ENCODE results near the gene LYRM1.
A peak's percentile ranks its signal among the peaks of the same experiment; 100 is the strongest.

The LYRM1 gene

DNA sequence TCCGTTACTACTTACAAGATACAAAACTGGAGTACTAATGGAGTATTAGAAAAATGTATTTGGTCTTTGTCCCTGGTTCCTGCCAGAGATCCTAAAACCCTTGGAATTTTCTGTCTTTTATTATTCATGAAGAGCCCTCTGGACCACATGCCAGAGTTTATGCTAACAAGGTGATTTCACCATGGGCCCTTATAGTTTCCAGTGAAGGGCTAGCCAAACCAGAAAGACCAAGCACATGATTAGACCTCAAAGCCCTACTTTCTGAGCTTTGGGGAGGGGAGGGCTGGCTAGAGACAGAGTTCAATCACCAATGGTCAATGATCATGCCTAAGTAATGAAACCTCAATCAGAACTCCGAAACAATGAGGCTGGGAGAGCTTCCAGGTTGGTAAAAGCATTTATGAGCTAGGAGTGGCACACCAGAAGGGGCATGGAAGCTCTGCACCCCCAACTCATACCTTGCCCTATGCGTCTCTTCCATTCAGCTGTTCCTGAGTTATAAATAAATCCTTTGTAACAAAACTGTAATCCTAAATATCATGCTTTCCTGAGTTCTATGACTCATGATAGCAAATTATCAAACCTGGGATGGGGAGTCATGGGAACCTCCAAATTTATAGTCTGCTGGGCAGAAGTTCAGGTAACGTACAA lies 10.8 kb upstream of the LYRM1 start:
- Histone ChIP-seq H3K27ac (no peak overlapping the region), H3K9me3 (ENCODE audit: low read depth, low read length) (no peaks in the 10 kb centered on the region), H3K9ac (ENCODE audit: insufficient read length) (no peak overlapping the region), H3K36me3 (ENCODE audit: insufficient read depth, low read length) (no peaks in the 10 kb centered on the region), H3K4me3 (no peak overlapping the region)
- DNase-seq (ENCODE audit: low read depth, low spot score) = no peak
- TF ChIP-seq POLR2AphosphoS5 (IDR thresholded peaks at IDR 0.05; ENCODE audit: borderline replicate concordance, low read depth, low read length) = no peak
- no peak for TF ChIP-seq FOXP2 (optimal IDR thresholded peaks at IDR 0.05; ENCODE audit: control extremely low read depth, extremely low read length, insufficient read depth)
- no peak for TF ChIP-seq EZH2 (IDR thresholded peaks at IDR 0.05)

DNA sequence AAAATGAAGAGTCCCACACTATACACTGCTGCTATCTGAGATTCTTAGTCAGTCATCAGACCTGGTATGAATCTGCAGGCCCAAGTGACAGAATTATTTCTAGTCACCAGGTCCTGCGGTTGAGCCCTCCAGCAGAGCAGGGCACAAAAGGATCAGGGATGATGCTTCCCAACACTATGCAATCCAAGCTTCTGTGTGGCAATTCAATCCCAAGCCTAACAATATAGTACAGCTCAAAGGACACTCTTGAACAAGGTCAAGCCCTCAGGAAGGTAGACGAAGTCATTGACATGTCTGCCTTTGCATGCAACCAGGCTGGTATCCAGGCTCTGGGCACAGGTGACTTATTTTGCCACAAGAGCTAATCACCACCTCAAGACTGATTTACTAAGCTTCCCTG lies 6.2 kb upstream of the LYRM1 start:
- H3K4me3 ChIP-seq = no peak overlapping the region
- H3K9ac ChIP-seq (ENCODE audit: insufficient read length) = no peak overlapping the region
- no peak for DNase-seq (ENCODE audit: low read depth, low spot score)
- H3K27ac ChIP-seq = no peak overlapping the region
- H3K36me3 ChIP-seq (ENCODE audit: insufficient read depth, low read length) = no peaks in the 10 kb centered on the region
- H3K9me3 ChIP-seq (ENCODE audit: low read depth, low read length) = no peaks in the 10 kb centered on the region
- TF ChIP-seq FOXP2 (optimal IDR thresholded peaks at IDR 0.05; ENCODE audit: control extremely low read depth, extremely low read length, insufficient read depth) (no peak), EZH2 (IDR thresholded peaks at IDR 0.05) (no peak), POLR2AphosphoS5 (IDR thresholded peaks at IDR 0.05; ENCODE audit: borderline replicate concordance, low read depth, low read length) (no peak)

GRCh38 chr16:20897253-20897897 lies 3.2 kb upstream of the LYRM1 start:
- Histone ChIP-seq H3K9ac (ENCODE audit: insufficient read length) (no peak overlapping the region), H3K9me3 (ENCODE audit: low read depth, low read length) (no peaks in the 10 kb centered on the region), H3K36me3 (ENCODE audit: insufficient read depth, low read length) (no peaks in the 10 kb centered on the region), H3K27ac (no peak overlapping the region), H3K4me3 (no peak overlapping the region)
- no peak for DNase-seq (ENCODE audit: low read depth, low spot score)
- TF ChIP-seq POLR2AphosphoS5 (IDR thresholded peaks at IDR 0.05; ENCODE audit: borderline replicate concordance, low read depth, low read length) (no peak), EZH2 (IDR thresholded peaks at IDR 0.05) (no peak), FOXP2 (optimal IDR thresholded peaks at IDR 0.05; ENCODE audit: control extremely low read depth, extremely low read length, insufficient read depth) (no peak)

DNA sequence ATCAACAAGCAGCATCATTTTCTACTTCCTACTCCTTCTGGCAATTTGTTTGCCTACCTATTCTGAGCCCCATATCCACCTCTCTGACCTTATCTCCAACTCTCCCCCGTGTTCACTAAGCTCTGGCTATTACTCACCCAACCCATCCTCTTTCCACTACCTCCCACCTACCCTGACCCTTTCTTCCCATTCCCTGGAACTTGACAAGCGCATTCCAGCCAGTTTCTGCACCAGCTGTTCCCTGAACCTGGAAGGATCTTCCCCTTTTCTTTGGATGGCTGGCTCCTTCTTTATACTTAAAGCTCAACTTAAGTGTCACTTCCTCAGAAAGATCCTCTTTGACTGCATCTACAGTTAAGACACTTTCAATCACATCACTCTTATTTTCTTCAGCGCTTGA lies 2.6 kb upstream of the LYRM1 start:
- no peak for DNase-seq (ENCODE audit: low read depth, low spot score)
- Histone ChIP-seq H3K27ac (no peak overlapping the region), H3K36me3 (ENCODE audit: insufficient read depth, low read length) (no peaks in the 10 kb centered on the region), H3K4me3 (no peak overlapping the region), H3K9me3 (ENCODE audit: low read depth, low read length) (no peaks in the 10 kb centered on the region), H3K9ac (ENCODE audit: insufficient read length) (no peak overlapping the region)
- TF ChIP-seq FOXP2 (optimal IDR thresholded peaks at IDR 0.05; ENCODE audit: control extremely low read depth, extremely low read length, insufficient read depth) = no peak
- no peak for TF ChIP-seq POLR2AphosphoS5 (IDR thresholded peaks at IDR 0.05; ENCODE audit: borderline replicate concordance, low read depth, low read length)
- no peak for TF ChIP-seq EZH2 (IDR thresholded peaks at IDR 0.05)

- Histone ChIP-seq H3K9me3 (ENCODE audit: low read depth, low read length) (no peaks in the 10 kb centered on the region), H3K27ac (no peak overlapping the region), H3K36me3 (ENCODE audit: insufficient read depth, low read length) (no peaks in the 10 kb centered on the region), H3K9ac (ENCODE audit: insufficient read length) (peak overlapping the region; percentile 72), H3K4me3 (peak overlapping the region; percentile 95)
- no peak for DNase-seq (ENCODE audit: low read depth, low spot score)
- TF ChIP-seq POLR2AphosphoS5 (IDR thresholded peaks at IDR 0.05; ENCODE audit: borderline replicate concordance, low read depth, low read length) = no peak
- TF ChIP-seq FOXP2 (optimal IDR thresholded peaks at IDR 0.05; ENCODE audit: control extremely low read depth, extremely low read length, insufficient read depth) = no peak
- no peak for TF ChIP-seq EZH2 (IDR thresholded peaks at IDR 0.05)
These were observed 1.5 kb upstream of the LYRM1 start for GRCh38 chr16:20899071-20899470.

GRCh38 chr16:20899477-20900298 lies 883 bp upstream of the LYRM1 start:
- TF ChIP-seq POLR2AphosphoS5 (IDR thresholded peaks at IDR 0.05; ENCODE audit: borderline replicate concordance, low read depth, low read length) = no peak
- no peak for TF ChIP-seq FOXP2 (optimal IDR thresholded peaks at IDR 0.05; ENCODE audit: control extremely low read depth, extremely low read length, insufficient read depth)
- no peak for TF ChIP-seq EZH2 (IDR thresholded peaks at IDR 0.05)
- H3K4me3 ChIP-seq = peak overlapping the region; percentile 95
- H3K9me3 ChIP-seq (ENCODE audit: low read depth, low read length) = no peaks in the 10 kb centered on the region
- DNase-seq (ENCODE audit: low read depth, low spot score) = no peak
- no peak overlapping the region for H3K27ac ChIP-seq
- peak overlapping the region; percentile 72 for H3K9ac ChIP-seq (ENCODE audit: insufficient read length)
- H3K36me3 ChIP-seq (ENCODE audit: insufficient read depth, low read length) = no peaks in the 10 kb centered on the region

- H3K36me3 ChIP-seq (ENCODE audit: insufficient read depth, low read length) = no peaks in the 10 kb centered on the region
- TF ChIP-seq EZH2 (IDR thresholded peaks at IDR 0.05) = no peak
- no peak for TF ChIP-seq FOXP2 (optimal IDR thresholded peaks at IDR 0.05; ENCODE audit: control extremely low read depth, extremely low read length, insufficient read depth)
- no peak for TF ChIP-seq POLR2AphosphoS5 (IDR thresholded peaks at IDR 0.05; ENCODE audit: borderline replicate concordance, low read depth, low read length)
- DNase-seq (ENCODE audit: low read depth, low spot score) = no peak
- no peak overlapping the region for H3K27ac ChIP-seq
- peak overlapping the region; percentile 95 for H3K4me3 ChIP-seq
- H3K9ac ChIP-seq (ENCODE audit: insufficient read length) = peak overlapping the region; percentile 93
- no peaks in the 10 kb centered on the region for H3K9me3 ChIP-seq (ENCODE audit: low read depth, low read length)
These were observed 481 bp downstream of the LYRM1 start for GRCh38 chr16:20901068-20901435.

DNA sequence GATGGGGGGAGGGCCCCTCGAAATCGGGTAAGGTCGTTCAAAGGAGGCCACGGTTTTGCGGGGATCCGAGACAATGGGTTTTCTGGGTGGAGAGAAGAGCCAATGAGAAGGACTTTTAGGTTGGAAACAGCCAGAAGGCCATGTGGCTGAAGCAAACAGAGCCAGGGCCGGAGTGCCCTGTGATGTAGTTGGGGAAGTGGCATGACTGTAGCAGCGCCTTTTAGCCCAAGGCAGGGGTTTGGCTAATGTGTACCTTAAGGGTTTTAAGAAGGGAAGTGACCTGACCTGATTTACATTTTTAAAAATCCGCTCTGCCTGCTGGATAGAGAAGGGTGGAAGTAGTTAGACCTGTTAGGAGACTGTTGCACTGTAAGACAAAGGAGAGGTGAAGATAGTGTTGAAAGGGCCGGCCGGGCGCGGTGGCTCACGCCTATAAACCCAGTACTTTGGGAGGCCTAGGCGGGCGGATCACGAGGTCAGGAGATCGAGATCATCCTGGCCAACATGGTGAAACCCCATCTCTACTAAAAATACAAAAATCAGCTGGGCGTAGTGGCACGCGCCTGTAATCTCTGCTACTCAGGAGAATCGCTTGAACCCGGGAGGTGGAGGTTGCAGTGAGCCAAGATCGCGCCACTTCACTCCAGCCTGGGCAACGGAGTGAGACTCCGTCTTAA lies 1.0 kb downstream of the LYRM1 start:
- H3K27ac ChIP-seq = no peak overlapping the region
- H3K9ac ChIP-seq (ENCODE audit: insufficient read length) = peak overlapping the region; percentile 93
- DNase-seq (ENCODE audit: low read depth, low spot score) = no peak
- TF ChIP-seq FOXP2 (optimal IDR thresholded peaks at IDR 0.05; ENCODE audit: control extremely low read depth, extremely low read length, insufficient read depth) (no peak), POLR2AphosphoS5 (IDR thresholded peaks at IDR 0.05; ENCODE audit: borderline replicate concordance, low read depth, low read length) (no peak), EZH2 (IDR thresholded peaks at IDR 0.05) (no peak)
- peak overlapping the region; percentile 95 for H3K4me3 ChIP-seq
- H3K9me3 ChIP-seq (ENCODE audit: low read depth, low read length) = no peaks in the 10 kb centered on the region
- H3K36me3 ChIP-seq (ENCODE audit: insufficient read depth, low read length) = no peaks in the 10 kb centered on the region
